GM23338 (cell line): Measurements from ENCODE around the gene COL15A1. TPM values are rescaled to one million over a fixed set of nuclear protein-coding genes. Genes with fewer than 3 reads are reported as not detected.

Source experiments
- ATAC-seq: fragments of 200-7000 bp; cut with Tn5 transposase; 3 replicates; pipeline ENCODE4 v1.9.1; 2020
- DNase-seq: peaks from one replicate; pipeline ENCODE4 v3.0.0-alpha.2; 2015; ENCODE audit warnings: low spot score
- H2AFZ ChIP-seq: fragments of 200-600 bp; sonication (generic); 2 replicates; pipeline ENCODE4 v1.8.0; 2016; ENCODE audit warnings: antibody characterized with exemption, mild to moderate bottlenecking, moderate library complexity
- H3F3A ChIP-seq: fragments of 200-600 bp; sonication (generic); replicated peaks from 2 replicates; pipeline ENCODE4 v1.8.0; 2017; ENCODE audit warnings: antibody characterized with exemption, mixed run types, low read depth
- H3K27ac ChIP-seq: fragments of 200-600 bp; sonication (generic); 2 replicates; pipeline ENCODE4 v1.6.1; 2016; ENCODE audit warnings: low read depth
- H3K27me3 ChIP-seq: fragments of 200-600 bp; sonication (generic); 2 replicates; pipeline ENCODE4 v1.8.0; 2016; ENCODE audit warnings: mild to moderate bottlenecking, mixed run types, moderate library complexity; ENCODE audit not compliant: insufficient read depth
- H3K36me3 ChIP-seq: fragments of 200-600 bp; sonication (generic); 2 replicates; pipeline ENCODE4 v1.8.0; 2016; ENCODE audit warnings: mild to moderate bottlenecking; ENCODE audit not compliant: insufficient read depth
- H3K4me1 ChIP-seq: fragments of 200-600 bp; sonication (generic); 2 replicates; pipeline ENCODE4 v1.8.0; 2016; ENCODE audit warnings: mild to moderate bottlenecking, moderate library complexity; ENCODE audit not compliant: insufficient read depth
- H3K4me2 ChIP-seq: fragments of 200-600 bp; sonication (generic); 2 replicates; pipeline ENCODE4 v1.7.1; 2017; ENCODE audit warnings: mixed run types
- H3K4me3 ChIP-seq: fragments of 200-600 bp; sonication (generic); 2 replicates; pipeline ENCODE4 v1.6.1; 2016; ENCODE audit warnings: mixed run types
- H3K79me2 ChIP-seq: fragments of 200-600 bp; sonication (generic); replicated peaks from 2 replicates; pipeline ENCODE4 v1.8.0; 2017; ENCODE audit warnings: mild to moderate bottlenecking; ENCODE audit not compliant: insufficient read depth
- H3K9me2 ChIP-seq: fragments of 200-600 bp; sonication (generic); 2 replicates; pipeline ENCODE4 v1.8.0; 2017; ENCODE audit not compliant: insufficient read depth
- H4K20me1 ChIP-seq: fragments of 200-600 bp; sonication (generic); replicated peaks from 2 replicates; pipeline ENCODE4 v1.8.0; 2017; ENCODE audit warnings: mild to moderate bottlenecking; ENCODE audit not compliant: insufficient read depth
- H3K27ac Mint-ChIP-seq: 2 replicates; pipeline ENCODE4 v1.8.0; 2020; ENCODE audit warnings: inconsistent platforms, mild to moderate bottlenecking, moderate library complexity, mixed read lengths
- H3K27me3 Mint-ChIP-seq: 3 replicates; pipeline ENCODE4 v1.8.0; 2022; ENCODE audit warnings: low read depth, mild to moderate bottlenecking, moderate library complexity, mixed read lengths, inconsistent platforms; ENCODE audit not compliant: insufficient read depth, poor library complexity
- H3K36me3 Mint-ChIP-seq: 3 replicates; pipeline ENCODE4 v1.8.0; 2021; ENCODE audit warnings: low read depth, mild to moderate bottlenecking, inconsistent platforms, moderate library complexity, mixed read lengths
- H3K4me1 Mint-ChIP-seq: 3 replicates; pipeline ENCODE4 v1.8.0; 2020; ENCODE audit warnings: mild to moderate bottlenecking, inconsistent platforms, mixed read lengths
- H3K4me3 Mint-ChIP-seq: 3 replicates; pipeline ENCODE4 v1.8.0; 2021; ENCODE audit warnings: moderate library complexity, mild to moderate bottlenecking, inconsistent platforms, mixed read lengths
- H3K9me3 Mint-ChIP-seq: 3 replicates; pipeline ENCODE4 v1.8.0; 2020; ENCODE audit warnings: moderate library complexity, mild to moderate bottlenecking, inconsistent platforms, mixed read lengths
- CREB1 ChIP-seq: fragments of 250-450 bp; sonication (Bioruptor Pico); IDR thresholded peaks from 2 replicates; pipeline ENCODE4 v1.5.0; 2020; ENCODE audit warnings: low read depth, mild to moderate bottlenecking, moderate library complexity
- CTCF ChIP-seq, 2 experiments: fragments of 200-600 bp in 1 of 2; sonication (generic) in 1 of 2; conservative IDR thresholded peaks; 2 replicates each; pipeline versions ENCODE4 v1.5.1 to v1.6.1; 2016 to 2017; ENCODE audit warnings: antibody characterized with exemption in 2 of 2, low read depth in 2 of 2, mild to moderate bottlenecking in 2 of 2, moderate library complexity in 1 of 2
- ETS1 ChIP-seq: IDR thresholded peaks from 2 replicates; pipeline ENCODE4 v1.6.1; 2016; ENCODE audit warnings: antibody characterized with exemption
- EZH2 ChIP-seq: fragments of 200-600 bp; sonication (generic); IDR thresholded peaks from one replicate; pipeline ENCODE4 v1.8.0; 2017; ENCODE audit warnings: antibody characterized with exemption, mild to moderate bottlenecking, low read depth; ENCODE audit not compliant: unreplicated experiment
- EZH2phosphoT487 ChIP-seq: fragments of 200-600 bp; sonication (generic); IDR thresholded peaks from one replicate; pipeline ENCODE4 v1.8.1; 2018; ENCODE audit warnings: antibody characterized with exemption; ENCODE audit not compliant: unreplicated experiment
- JUNB ChIP-seq: IDR thresholded peaks from one replicate; pipeline ENCODE4 v1.6.1; 2016; ENCODE audit warnings: antibody characterized with exemption; ENCODE audit not compliant: unreplicated experiment
- NANOG ChIP-seq: IDR thresholded peaks from 2 replicates; pipeline ENCODE4 v1.6.1; 2016; ENCODE audit warnings: antibody characterized with exemption, borderline replicate concordance
- POLR2AphosphoS5 ChIP-seq: IDR thresholded peaks from 2 replicates; pipeline ENCODE4 v1.6.1; 2016; ENCODE audit warnings: antibody characterized with exemption, low read depth
- REST ChIP-seq: IDR thresholded peaks from one replicate; pipeline ENCODE4 v1.6.1; 2018; ENCODE audit warnings: antibody characterized with exemption; ENCODE audit not compliant: unreplicated experiment
- STAT1 ChIP-seq: IDR thresholded peaks from one replicate; pipeline ENCODE4 v1.6.1; 2016; ENCODE audit warnings: antibody characterized with exemption; ENCODE audit not compliant: unreplicated experiment
- ZNF114 ChIP-seq: fragments of 250-450 bp; sonication (Bioruptor Pico); IDR thresholded peaks from 2 replicates; pipeline ENCODE4 v1.5.0; 2020; ENCODE audit warnings: mild to moderate bottlenecking, moderate library complexity
- ZNF331 ChIP-seq: fragments of 250-450 bp; sonication (Bioruptor Pico); IDR thresholded peaks from 2 replicates; pipeline ENCODE4 v1.5.0; 2020; ENCODE audit warnings: low read depth, mild to moderate bottlenecking, moderate library complexity
- ZNF462 ChIP-seq: fragments of 250-450 bp; sonication (Bioruptor Pico); IDR thresholded peaks from 2 replicates; pipeline ENCODE4 v1.5.0; 2020; ENCODE audit warnings: mild to moderate bottlenecking, moderate library complexity
- polyA plus RNA-seq: library from polyadenylated mRNA; unstranded; fragments of >200 nt; fragmentation: Nextera tagmentation; extraction: Ambion mirVana; gene quantifications from 2 replicates; pipeline ENCODE4 v1.2.1, GENCODE V29; 2016
- total RNA-seq: library from RNA; depleted of rRNA; stranded (reverse); fragments of >200 nt; shearing (Covaris generic); gene quantifications from 2 replicates; pipeline ENCODE4 v1.2.3, GENCODE V29; 2014

The COL15A1 gene
- total and polyA plus RNA-seq, 2 experiments from 2014 or later, result 0.17 to 0.18 TPM

- no peak for ATAC-seq
- Mint-ChIP-seq H3K4me1 (peaks cover 3% of the 10 kb centered on the region; the same call in 1 of the 3 replicates), H3K4me3 (no peak overlapping the region), H3K27me3 (no peaks in the 10 kb centered on the region), H3K27ac (no peak overlapping the region), H3K36me3 (no peaks in the 10 kb centered on the region), H3K9me3 (no peaks in the 10 kb centered on the region)
- Histone ChIP-seq H3K4me3 (no peak overlapping the region), H3K27me3 (no peaks in the 10 kb centered on the region), H3K4me1 (0 out of 2 replicates have a peak, but pooled peaks cover 2% of the 10 kb centered on the region), H3K36me3 (no peaks in the 10 kb centered on the region), H2AFZ (no peak overlapping the region), H4K20me1 (no peaks in the 10 kb centered on the region), H3K4me2 (no peak overlapping the region), H3F3A (no peaks in the 10 kb centered on the region), H3K9me2 (peaks cover 6% of the 10 kb centered on the region; the same call in 1 of the 2 replicates), H3K27ac (no peak overlapping the region), H3K79me2 (no peaks in the 10 kb centered on the region)
- DNase-seq, result no peak
- TF ChIP-seq ZNF462 (CRISPR knock-in tag) (no peak), EZH2phosphoT487 (no peak), STAT1 (no peak), ZNF331 (CRISPR knock-in tag) (no peak), ETS1 (no peak), EZH2 (no peak), REST (no peak), POLR2AphosphoS5 (no peak), CREB1 (CRISPR knock-in tag) (no peak), JUNB (no peak), NANOG (no peak), ZNF114 (CRISPR knock-in tag) (no peak), CTCF (conservative IDR thresholded peaks at IDR 0.05; ENCODE audit: low read depth in 2 of 2) (no peak)
These were observed 25.8 kb upstream of the COL15A1 start for GRCh38 chr9:98917746-98918487.
